GM12875 (cell line): ENCODE measurements around the gene USP21.

ENCODE experiments used
- H3K4me3 ChIP-seq: one replicate; pipeline ENCODE4 v1.5.1; 2011; ENCODE audit warnings: low read depth, low read length, control low read depth
- CTCF ChIP-seq: IDR thresholded peaks from 2 replicates; pipeline ENCODE4 v1.5.1; 2011; ENCODE audit warnings: low read depth, mild to moderate bottlenecking, control low read depth, inconsistent platforms, low read length, moderate library complexity, borderline replicate concordance; ENCODE audit not compliant: insufficient read depth

Gene USP21

GRCh38 chr1:161164901-161165610 lies 5.8 kb downstream of the USP21 start:
- TF ChIP-seq CTCF, result no peak
- H3K4me3 ChIP-seq, result peak overlapping the region; percentile 82

- H3K4me3 ChIP-seq, result peak within 1 kb of the TSS; percentile 82
- TF ChIP-seq CTCF, result peak; percentile 59
These were observed 6.7 kb downstream of the USP21 start, which contains the start of gene PPOX for GRCh38 chr1:161165742-161166668. Gene PPOX, plus strand, starts transcription at chr1:161166426. Its CDS starts 422 bp downstream, at chr1:161166848.

GRCh38 chr1:161166669-161167548 lies 7.6 kb downstream of the USP21 start:
- H3K4me3 ChIP-seq, result peak overlapping the region; percentile 82

GRCh38 chr1:161168906-161169305 lies 9.6 kb downstream of the USP21 start:
- no peak for TF ChIP-seq CTCF
- no peak overlapping the region for H3K4me3 ChIP-seq

More at GRCh38 chr1:161166669-161167548, 7.6 kb downstream of the USP21 start:
- no peak for TF ChIP-seq CTCF

- no peak for TF ChIP-seq CTCF
These were observed 11.9 kb downstream of the USP21 start for GRCh38 chr1:161171191-161171590.

GRCh38 chr1:161171696-161172095 lies 12.4 kb downstream of the USP21 start:
- H3K4me3 ChIP-seq, result no peak overlapping the region
- no peak for TF ChIP-seq CTCF

More at GRCh38 chr1:161171191-161171590, 11.9 kb downstream of the USP21 start:
- no peak overlapping the region for H3K4me3 ChIP-seq
